Ramos (cell line): Measurements from ENCODE around the gene STEAP1B.
"Not testable (repeated sequence)": the region's sequence is repeated elsewhere in the genome, so short reads cannot be mapped to it uniquely, and the experiment has no call there.

Source experiments
- in situ Hi-C: fragments of 300-500 bp; cut with MboI; formaldehyde crosslinking; loops from one replicate; pipeline ENCODE4 v1.14.3; 2022; ENCODE audit warnings: low sequenced_read_pairs; ENCODE audit not compliant: unreplicated experiment

Gene STEAP1B

DNA sequence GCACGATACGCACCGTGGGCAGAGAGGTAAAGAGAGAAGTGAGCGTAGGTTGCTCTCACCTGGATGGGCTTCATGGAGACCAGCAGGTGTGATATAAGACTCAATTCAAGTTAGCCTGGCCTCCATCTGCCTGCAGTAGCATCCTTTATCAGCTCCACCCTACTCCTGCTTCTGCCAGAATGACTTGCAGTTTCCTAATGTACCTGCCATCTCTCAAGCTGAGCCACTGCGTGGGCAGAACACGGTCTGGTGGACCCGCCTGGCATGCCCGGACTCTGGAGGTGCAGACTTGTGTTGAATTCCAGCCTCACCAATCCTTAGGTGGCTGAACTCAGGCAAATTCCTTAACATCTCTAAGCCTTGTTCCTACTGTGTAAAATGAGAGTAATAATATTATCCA lies 64.3 kb downstream of the STEAP1B start:
- in situ Hi-C loops = no loop called here

DNA sequence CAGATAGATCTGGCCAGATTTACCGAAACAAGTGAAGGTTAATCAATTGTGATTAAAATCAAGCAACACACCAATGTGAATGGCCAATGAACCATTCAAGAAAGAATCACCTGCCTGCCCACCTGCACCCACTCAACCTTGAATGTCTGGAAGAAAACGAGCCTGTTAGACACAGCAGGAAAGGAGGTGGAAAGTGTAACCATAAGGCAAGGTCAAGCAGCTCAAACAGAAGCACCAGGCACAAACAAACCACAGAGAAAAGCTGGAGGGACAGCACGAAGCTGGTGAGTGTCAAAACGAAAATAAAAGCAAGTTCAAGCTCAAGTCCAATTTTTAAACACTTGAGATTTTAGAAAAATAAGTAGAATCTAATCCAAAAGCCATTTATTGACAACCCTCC lies 64.9 kb downstream of the STEAP1B start:
- in situ Hi-C loops = no loop called here

GRCh38 chr7:22433710-22434460 lies 66.1 kb downstream of the STEAP1B start:
- in situ Hi-C loops = no loop called here

GRCh38 chr7:22433165-22433700 lies 66.8 kb downstream of the STEAP1B start:
- in situ Hi-C loops = not testable (repeated sequence)

- in situ Hi-C loops = no loop called here
These were observed 67.7 kb downstream of the STEAP1B start for GRCh38 chr7:22432203-22432718.

- in situ Hi-C loops = no loop called here
These were observed 69.5 kb downstream of the STEAP1B start for GRCh38 chr7:22430457-22430856.

DNA sequence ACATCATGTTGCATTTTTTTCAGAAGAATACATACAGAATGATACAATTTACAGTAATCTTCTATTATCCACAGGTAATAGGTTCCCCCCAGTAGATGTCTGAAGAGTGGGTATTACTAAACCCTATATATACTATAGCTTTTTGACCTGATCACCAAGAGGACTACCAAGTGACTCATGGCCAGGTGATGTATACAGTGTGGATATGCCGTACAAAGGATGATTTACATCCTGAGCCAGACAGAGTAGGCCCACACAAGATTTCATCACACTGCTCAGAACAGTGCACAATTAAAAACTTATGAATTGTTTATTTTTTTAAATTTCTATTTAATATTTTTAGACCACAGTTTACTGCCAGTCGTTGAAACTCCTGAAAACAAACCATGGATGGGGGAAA lies 70.6 kb downstream of the STEAP1B start:
- in situ Hi-C loops = loop anchor here (5.0 kb wide), 1 partner anchor 77 kb away; no protein-coding TSS in a partner anchor

- in situ Hi-C loops = loop anchor here (5.0 kb wide), 1 partner anchor 76 kb away; no protein-coding TSS in a partner anchor
These were observed 72.1 kb downstream of the STEAP1B start for GRCh38 chr7:22427855-22428254.

- in situ Hi-C loops = loop anchor here (5.0 kb wide), 1 partner anchor 75 kb away; no protein-coding TSS in a partner anchor
These were observed 72.9 kb downstream of the STEAP1B start for GRCh38 chr7:22427104-22427503.

- in situ Hi-C loops = loop anchor here (5.0 kb wide), 1 partner anchor 74 kb away; no protein-coding TSS in a partner anchor
These were observed 73.4 kb downstream of the STEAP1B start for GRCh38 chr7:22426463-22427094.

DNA sequence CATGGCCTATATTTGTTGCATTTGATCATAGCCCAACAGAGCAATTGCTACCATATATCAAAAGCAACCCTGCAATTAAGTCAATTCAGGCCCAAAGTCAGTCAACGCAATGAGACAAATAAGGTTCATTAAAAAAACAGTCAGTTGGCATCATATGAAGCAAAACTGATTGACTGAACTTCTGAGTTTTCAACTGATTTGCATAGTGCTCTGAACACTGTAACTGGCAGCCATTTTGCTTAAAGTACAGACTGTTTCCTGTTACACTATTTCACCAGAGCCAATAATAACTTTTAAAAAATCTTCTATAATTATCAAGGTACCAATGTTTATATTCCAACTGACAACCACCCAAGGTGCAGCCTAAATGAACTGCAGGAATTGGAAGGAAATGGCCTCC lies 74.6 kb downstream of the STEAP1B start:
- in situ Hi-C loops = loop anchor here (5.0 kb wide), 1 partner anchor 73 kb away; no protein-coding TSS in a partner anchor

DNA sequence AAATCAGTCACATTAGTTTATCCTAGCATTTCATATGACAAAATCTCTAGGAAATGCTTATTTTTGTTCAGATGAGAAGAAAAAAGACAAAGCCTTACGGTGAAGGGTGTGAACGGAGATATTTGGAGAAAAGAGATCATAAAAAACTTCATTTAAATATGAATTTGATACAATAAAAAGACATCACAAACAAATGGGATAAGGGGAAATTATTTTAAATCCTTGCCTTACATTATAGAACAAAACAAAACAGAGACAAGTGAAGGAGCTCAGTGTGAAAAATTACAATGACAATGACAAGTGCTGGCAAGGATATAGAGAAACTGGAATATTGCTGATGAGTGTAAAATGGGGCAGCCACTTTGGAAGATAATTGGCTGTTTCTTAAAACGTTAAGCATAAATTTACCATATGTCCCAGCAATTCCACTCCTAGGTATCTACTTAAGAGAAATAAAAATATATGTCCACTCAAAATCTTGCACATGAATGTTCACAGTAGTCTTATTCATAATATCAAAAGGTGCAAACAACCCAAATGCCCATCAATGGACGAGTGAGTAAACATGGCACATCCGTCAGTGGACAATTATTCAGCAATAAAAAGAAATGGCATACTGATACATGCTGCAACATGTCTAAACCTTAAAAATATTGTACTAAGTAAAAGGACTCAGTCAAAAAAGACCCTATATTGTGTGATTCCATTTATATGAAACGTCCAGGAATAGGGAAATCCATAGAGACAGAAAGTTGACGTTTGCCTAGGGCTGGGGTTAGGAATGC lies 77.0 kb downstream of the STEAP1B start:
- in situ Hi-C loops = no loop called here

DNA sequence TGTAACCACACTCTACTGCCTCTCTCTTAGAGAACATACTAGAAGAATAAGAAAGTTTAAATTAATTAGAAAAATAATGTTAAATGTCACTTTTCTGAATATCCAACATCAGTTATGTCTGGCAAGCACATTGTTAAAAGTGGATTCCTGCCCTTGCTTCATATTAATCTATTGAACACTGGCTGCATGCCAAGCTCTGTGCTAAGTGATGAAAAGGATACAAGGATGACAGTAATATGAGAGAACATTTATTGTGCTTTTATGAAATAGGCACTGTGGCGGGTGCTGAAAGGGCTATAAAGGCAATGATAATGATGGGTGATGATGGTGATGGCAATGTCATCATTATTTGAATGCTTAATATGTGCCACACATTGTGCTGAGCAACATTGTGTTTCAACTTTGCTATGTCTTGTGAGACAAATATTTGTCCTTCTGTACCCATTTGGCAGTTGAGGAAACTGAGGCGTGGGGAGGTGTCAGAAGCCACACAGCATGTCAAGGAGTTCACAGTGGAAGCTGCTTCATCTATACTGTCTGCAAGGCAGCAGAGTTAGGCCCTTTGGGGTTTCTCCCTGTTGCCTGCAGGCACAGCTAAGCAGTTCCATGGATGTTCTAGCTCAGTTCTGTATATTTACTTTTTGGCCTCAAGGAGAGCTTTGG lies 78.9 kb downstream of the STEAP1B start:
- in situ Hi-C loops = no loop called here

DNA sequence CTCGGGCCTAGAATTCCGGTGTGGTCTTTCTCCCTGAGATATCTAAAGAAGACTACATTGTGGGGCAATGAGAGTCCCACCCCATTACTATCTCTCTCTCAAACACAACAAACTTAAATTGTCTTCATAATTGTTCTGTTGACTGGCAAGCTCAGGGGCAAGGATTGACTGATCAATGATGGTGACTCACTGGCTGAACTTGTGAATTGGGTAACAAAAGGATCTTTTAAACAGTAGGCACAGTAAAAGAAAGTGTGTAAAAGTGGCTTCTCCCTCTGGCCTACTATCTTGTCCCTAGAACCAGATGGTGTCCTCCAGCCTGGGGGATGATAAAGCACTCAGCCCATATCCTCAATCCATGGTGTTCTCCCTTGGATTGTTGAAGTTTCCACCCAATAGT lies 80.0 kb downstream of the STEAP1B start:
- in situ Hi-C loops = no loop called here

DNA sequence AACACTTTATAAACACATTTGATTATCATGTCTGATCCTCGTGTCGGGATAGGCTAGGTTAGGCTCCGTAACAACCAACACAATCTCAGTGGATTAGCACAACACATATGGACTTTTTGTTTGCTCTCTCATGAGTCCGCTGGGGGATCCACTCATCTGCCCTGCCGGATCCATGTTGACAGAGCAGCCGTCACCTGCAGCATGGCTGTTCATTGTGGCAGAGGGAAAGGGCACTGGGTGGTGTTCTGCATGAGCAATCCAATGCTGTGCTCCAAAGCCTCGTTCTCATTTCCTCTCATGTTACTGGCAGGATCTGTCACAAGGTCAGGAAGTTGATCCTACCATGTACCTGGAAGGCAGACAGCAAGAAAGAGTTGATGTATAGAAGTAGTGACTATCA lies 80.5 kb downstream of the STEAP1B start:
- in situ Hi-C loops = no loop called here

DNA sequence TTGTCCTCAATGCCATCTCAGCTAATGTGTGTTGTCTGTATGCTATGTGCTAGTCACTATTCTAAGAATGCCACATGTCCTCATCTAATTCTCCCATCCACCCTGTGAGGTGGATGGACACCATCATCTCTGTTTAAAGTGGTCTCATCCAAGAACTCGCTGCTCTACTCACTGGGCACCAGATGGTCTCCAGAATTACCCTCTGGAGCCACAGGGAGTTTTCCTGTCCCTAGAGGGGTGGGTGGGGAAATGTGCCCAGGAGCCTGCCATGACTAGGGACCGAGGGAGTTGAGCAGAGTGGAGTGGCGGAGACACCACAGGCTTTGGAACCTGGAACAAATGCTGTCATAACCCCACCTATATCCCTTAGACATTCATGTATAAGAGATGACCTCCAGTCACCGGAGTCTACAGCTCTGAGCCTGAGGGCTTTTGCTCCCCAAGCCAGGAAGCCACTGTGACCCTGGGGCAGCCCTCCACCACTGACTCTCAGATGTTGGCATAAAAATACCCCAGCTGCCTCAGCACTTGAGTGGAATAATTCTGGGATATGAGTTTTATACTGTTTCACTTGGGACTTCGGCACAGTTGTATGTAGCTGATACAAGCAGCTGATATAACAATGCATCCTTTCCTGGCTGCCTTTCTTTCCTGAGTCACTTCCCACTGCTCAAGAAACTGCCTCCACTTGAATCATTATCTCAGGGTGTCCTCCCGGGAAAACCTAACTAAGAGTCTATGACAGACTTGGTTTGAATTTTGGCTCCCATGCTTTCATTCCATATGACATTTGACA lies 81.5 kb downstream of the STEAP1B start:
- in situ Hi-C loops = no loop called here

DNA sequence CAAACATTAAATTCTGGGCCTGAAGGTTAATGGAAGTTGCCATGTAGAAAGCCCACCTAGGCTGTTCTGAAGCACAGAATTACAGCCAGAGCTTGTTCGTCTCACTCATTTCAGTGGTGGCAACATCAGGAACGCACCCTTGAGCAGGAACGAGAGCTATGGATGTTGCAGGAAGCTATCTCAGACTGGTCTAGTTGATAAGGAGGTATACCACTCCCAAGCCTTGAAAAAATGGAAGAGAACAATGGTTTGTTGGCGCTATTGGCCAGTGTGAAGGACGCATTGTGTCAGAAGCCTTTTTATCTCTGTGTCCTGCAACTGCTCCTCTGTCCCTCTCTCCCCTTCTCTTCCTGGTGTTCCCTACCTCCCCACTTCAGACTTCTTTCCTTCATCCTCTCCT lies 82.1 kb downstream of the STEAP1B start:
- in situ Hi-C loops = no loop called here

- in situ Hi-C loops = no loop called here
These were observed 82.6 kb downstream of the STEAP1B start for GRCh38 chr7:22417349-22417748.

GRCh38 chr7:22414424-22414823 lies 85.6 kb downstream of the STEAP1B start:
- in situ Hi-C loops = no loop called here
